ENCODE measurements around the gene SLAMF1. TPM values are rescaled to one million over a fixed set of nuclear protein-coding genes. Genes with fewer than 3 reads are reported as not detected.
A peak's percentile ranks its signal among the peaks of the same experiment; 100 is the strongest.
"Not testable (repeated sequence)": the region's sequence is repeated elsewhere in the genome, so short reads cannot be mapped to it uniquely, and the experiment has no call there.

The SLAMF1 gene
- total and polyA plus RNA-seq, 12 donors, result 0.17 to 3.8 (median 0.32) TPM; not detected in 4

- Histone ChIP-seq H3K27me3 (peaks cover 0 to 33% (median 0%) of the 10 kb centered on the region in 7 donors), H3K4me3 (peak overlapping the region in 1 of 10 donors; percentile 20), H3K36me3 (peaks cover 0 to 22% (median 0%) of the 10 kb centered on the region in 9 donors), H3K9me3 (peaks cover 0 to 17% (median 3%) of the 10 kb centered on the region in 11 donors), H3K27ac (peak overlapping the region in 1 of 10 donors; percentile 70), H3K4me1 (peaks cover 0 to 56% (median 0%) of the 10 kb centered on the region in 9 donors)
- TF ChIP-seq CTCF (IDR thresholded peaks at IDR 0.05), result no peak
- DNase-seq (no peak), ATAC-seq (no peak)
- intact Hi-C loops (cut with DNase I), result no loop called here
- WGBS, 2 donors, result 76 to 82% methylated on average over 4 of the region's 4 CpGs
These were observed 86.7 kb downstream of the SLAMF1 start for GRCh38 chr1:160560045-160560705.

GRCh38 chr1:160559437-160559836 is 87.4 kb downstream of the SLAMF1 start:
- Histone ChIP-seq H3K4me3 (peak overlapping the region in 1 of 10 donors; percentile 20), H3K27ac (peak overlapping the region in 1 of 10 donors; percentile 70), H3K27me3 (peaks cover 0 to 35% (median 0%) of the 10 kb centered on the region in 7 donors), H3K4me1 (peaks cover 0 to 49% (median 0%) of the 10 kb centered on the region in 9 donors), H3K9me3 (peaks cover 0 to 17% (median 3%) of the 10 kb centered on the region in 11 donors), H3K36me3 (peaks cover 0 to 20% (median 0%) of the 10 kb centered on the region in 9 donors)
- intact Hi-C loops (cut with DNase I); ATAC-seq; DNase-seq: not testable (repeated sequence)
- WGBS, 2 donors, result 58 to 86% methylated on average over 3 of the region's 3 CpGs

GRCh38 chr1:160558660-160559380 is 88.0 kb downstream of the SLAMF1 start:
- Histone ChIP-seq H3K4me3 (peak overlapping the region in 1 of 10 donors; percentile 20), H3K9me3 (peaks cover 0 to 17% (median 3%) of the 10 kb centered on the region in 11 donors), H3K36me3 (peaks cover 0 to 14% (median 0%) of the 10 kb centered on the region in 9 donors), H3K4me1 (peaks cover 0 to 42% (median 0%) of the 10 kb centered on the region in 9 donors), H3K27me3 (peaks cover 0 to 35% (median 0%) of the 10 kb centered on the region in 7 donors), H3K27ac (peak overlapping the region in 1 of 10 donors; percentile 70)
- 74% methylated on average over 4 of the region's 4 CpGs for WGBS, 2 donors
- ATAC-seq (no peak), DNase-seq (no peak)
- intact Hi-C loops (cut with DNase I), result no loop called here
- no peak for TF ChIP-seq CTCF (IDR thresholded peaks at IDR 0.05)

Other genes with a start within 250 kb of the SLAMF1 start
- 1 to 10 TPM; 1.2 to 4.1 (median 2.1) TPM for gene VANGL2, start 246.5 kb downstream of the SLAMF1 start, total RNA-seq
- gene VANGL2, start 246.5 kb downstream of the SLAMF1 start, polyA plus RNA-seq, result 1 to 10 TPM in 1 of 2 donors, under 1 TPM in 1; 0.68 to 1.9 TPM
- 1 to 10 TPM in 1 of 10 donors, under 1 TPM in 6, not detected in 3; 0.10 to 2.7 (median 0.33) TPM for gene SLAMF6, start 123.8 kb downstream of the SLAMF1 start, total RNA-seq
- gene SLAMF6, start 123.8 kb downstream of the SLAMF1 start, polyA plus RNA-seq, result under 1 TPM; 0.20 to 0.66 TPM
- gene CD84, start 67.5 kb downstream of the SLAMF1 start, total RNA-seq, result 10 to 100 TPM in 1 of 10 donors, 1 to 10 TPM in 8, under 1 TPM in 1; 0.76 to 11.8 (median 2.1) TPM
- gene CD84, start 67.5 kb downstream of the SLAMF1 start, polyA plus RNA-seq, result under 1 TPM; 0.25 to 0.73 TPM
- 10 to 100 TPM in 1 of 10 donors, 1 to 10 TPM in 4, under 1 TPM in 5; 0.40 to 20.9 (median 0.96) TPM for gene CD48, start 64.8 kb upstream of the SLAMF1 start, total RNA-seq
- 1 to 10 TPM in 1 of 2 donors, under 1 TPM in 1; 0.80 to 1.9 TPM for gene CD48, start 64.8 kb upstream of the SLAMF1 start, polyA plus RNA-seq
- 10 to 100 TPM in 1 of 10 donors, under 1 TPM in 9; 0.11 to 19.4 (median 0.34) TPM for gene SLAMF7, start 92.2 kb upstream of the SLAMF1 start, total RNA-seq
- under 1 TPM; 0.13 to 0.22 TPM for gene SLAMF7, start 92.2 kb upstream of the SLAMF1 start, polyA plus RNA-seq
- gene LY9, start 149.1 kb upstream of the SLAMF1 start, total RNA-seq, result 1 to 10 TPM in 1 of 10 donors, under 1 TPM in 4, not detected in 5; 0.25 to 1.4 (median 0.42) TPM
- under 1 TPM in 1 of 2 donors, not detected in 1; 0.10 TPM for gene LY9, start 149.1 kb upstream of the SLAMF1 start, polyA plus RNA-seq
- 1 to 10 TPM in 1 of 10 donors, under 1 TPM in 6, not detected in 3; 0.10 to 1.5 (median 0.25) TPM for gene CD244, start 215.8 kb upstream of the SLAMF1 start, total RNA-seq
- gene CD244, start 215.8 kb upstream of the SLAMF1 start, polyA plus RNA-seq, result under 1 TPM in 1 of 2 donors, not detected in 1; 0.12 TPM
- gene ITLN1, start 238.1 kb upstream of the SLAMF1 start, total RNA-seq, result 100 to 1,000 TPM in 1 of 10 donors, 1 to 10 TPM in 6, under 1 TPM in 1, not detected in 2; 0.54 to 102 (median 3.2) TPM
- 1 to 10 TPM; 2.8 to 2.9 TPM for gene ITLN1, start 238.1 kb upstream of the SLAMF1 start, polyA plus RNA-seq

Measured in heart right ventricle (tissue), 16 donors.